Fibroblast of lung (primary cell): ENCODE results near the gene ITK. TPM values are rescaled to one million over a fixed set of nuclear protein-coding genes. Genes with fewer than 3 reads are reported as not detected.

ENCODE experiments used
- DNase-seq, 2 donors: peaks; one replicate each; pipeline versions ENCODE4 v3.0.0 to v3.0.0-alpha.2; 2010; ENCODE audit warnings: low read depth in 2 of 2
- H2AFZ ChIP-seq: 2 replicates; pipeline ENCODE4 v1.5.1; 2012; ENCODE audit warnings: low read length, control low read depth, inconsistent platforms
- H3K27ac ChIP-seq: 2 replicates; pipeline ENCODE4 v1.5.1; 2011; ENCODE audit warnings: low read length, control low read depth; ENCODE audit not compliant: insufficient read depth
- H3K27me3 ChIP-seq: 2 replicates; pipeline ENCODE4 v1.5.1; 2011; ENCODE audit warnings: mild to moderate bottlenecking, low read length; ENCODE audit not compliant: control insufficient read depth, insufficient read depth
- H3K36me3 ChIP-seq: 2 replicates; pipeline ENCODE4 v1.5.1; 2011; ENCODE audit warnings: low read length; ENCODE audit not compliant: control insufficient read depth, insufficient read depth
- H3K4me1 ChIP-seq: 2 replicates; pipeline ENCODE4 v1.5.1; 2011; ENCODE audit warnings: low read length; ENCODE audit not compliant: control insufficient read depth, insufficient read depth; ENCODE audit errors: extremely low read depth
- H3K4me2 ChIP-seq: 2 replicates; pipeline ENCODE4 v1.5.1; 2011; ENCODE audit warnings: low read length, control low read depth; ENCODE audit not compliant: insufficient read depth; ENCODE audit errors: extremely low read depth
- H3K4me3 ChIP-seq, 4 experiments: fragments of 200-600 bp in 1 of 4; sonication (generic) in 1 of 4; replicated peaks in 1 of 4; 2 replicates each; pipeline ENCODE4 v1.5.1; 2011 to 2016; ENCODE audit warnings: low read length in 4 of 4, low read depth in 3 of 4, mild to moderate bottlenecking in 3 of 4, control low read depth in 2 of 4, inconsistent platforms in 1 of 4, mixed read lengths in 1 of 4; ENCODE audit not compliant: insufficient read depth in 1 of 4; ENCODE audit errors: control extremely low read depth in 1 of 4
- H3K79me2 ChIP-seq: 2 replicates; pipeline ENCODE4 v1.5.1; 2012; ENCODE audit warnings: mild to moderate bottlenecking, low read length, inconsistent platforms; ENCODE audit not compliant: control insufficient read depth, insufficient read depth
- H3K9ac ChIP-seq: 2 replicates; pipeline ENCODE4 v1.5.1; 2011; ENCODE audit warnings: mild to moderate bottlenecking, low read length, control low read depth; ENCODE audit not compliant: insufficient read depth
- H3K9me3 ChIP-seq: 2 replicates; pipeline ENCODE4 v1.5.1; 2012; ENCODE audit warnings: low read depth, low read length; ENCODE audit not compliant: control insufficient read depth, insufficient read depth
- H4K20me1 ChIP-seq: 2 replicates; pipeline ENCODE4 v1.5.1; 2011; ENCODE audit warnings: low read length; ENCODE audit not compliant: control insufficient read depth, insufficient read depth; ENCODE audit errors: extremely low read depth
- EZH2 ChIP-seq: IDR thresholded peaks from 2 replicates; pipeline ENCODE4 v1.5.1; 2012; ENCODE audit warnings: low read length, control low read depth, mild to moderate bottlenecking; ENCODE audit errors: missing control alignments
- polyA plus RNA-seq, 2 donors: library from polyadenylated mRNA; depleted of rRNA in 1 of 2; stranded (reverse) in 1 of 2; unstranded in 1 of 2; fragments of >200 nt; gene quantifications; 2 replicates each; pipeline ENCODE4 v1.2.1, GENCODE V29; 2011 to 2012; ENCODE audit warnings: missing spikeins in 1 of 2
- total RNA-seq: library from RNA; depleted of rRNA; stranded (reverse); fragments of >200 nt; gene quantifications from 2 replicates; pipeline ENCODE4 v1.2.1, GENCODE V29; 2014
- TF ChIP-seq, protein P1 (sequence below), 2 donors: IDR thresholded peaks in 1 of 2; conservative IDR thresholded peaks in 1 of 2; 1 replicate in 1 of 2; 2 replicates in 1 of 2; pipeline ENCODE4 v1.5.1; 2011 to 2012; ENCODE audit warnings: low read length in 2 of 2, control low read depth in 1 of 2, inconsistent platforms in 1 of 2, low read depth in 1 of 2, mild to moderate bottlenecking in 1 of 2

The ITK gene
- total and polyA plus RNA-seq, 2 donors (not counting 1 experiment from before 2014, with no cell fraction given): 0.17 TPM; not detected in 1

- no peak for TF ChIP-seq EZH2
- TF ChIP-seq, protein P1, sequence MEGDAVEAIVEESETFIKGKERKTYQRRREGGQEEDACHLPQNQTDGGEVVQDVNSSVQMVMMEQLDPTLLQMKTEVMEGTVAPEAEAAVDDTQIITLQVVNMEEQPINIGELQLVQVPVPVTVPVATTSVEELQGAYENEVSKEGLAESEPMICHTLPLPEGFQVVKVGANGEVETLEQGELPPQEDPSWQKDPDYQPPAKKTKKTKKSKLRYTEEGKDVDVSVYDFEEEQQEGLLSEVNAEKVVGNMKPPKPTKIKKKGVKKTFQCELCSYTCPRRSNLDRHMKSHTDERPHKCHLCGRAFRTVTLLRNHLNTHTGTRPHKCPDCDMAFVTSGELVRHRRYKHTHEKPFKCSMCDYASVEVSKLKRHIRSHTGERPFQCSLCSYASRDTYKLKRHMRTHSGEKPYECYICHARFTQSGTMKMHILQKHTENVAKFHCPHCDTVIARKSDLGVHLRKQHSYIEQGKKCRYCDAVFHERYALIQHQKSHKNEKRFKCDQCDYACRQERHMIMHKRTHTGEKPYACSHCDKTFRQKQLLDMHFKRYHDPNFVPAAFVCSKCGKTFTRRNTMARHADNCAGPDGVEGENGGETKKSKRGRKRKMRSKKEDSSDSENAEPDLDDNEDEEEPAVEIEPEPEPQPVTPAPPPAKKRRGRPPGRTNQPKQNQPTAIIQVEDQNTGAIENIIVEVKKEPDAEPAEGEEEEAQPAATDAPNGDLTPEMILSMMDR (conservative IDR thresholded peaks at IDR 0.05 in 1 of 2, IDR thresholded peaks at IDR 0.05 in 1 of 2; ENCODE audit: low read depth in 1 of 2, low read length in 2 of 2): no peak
- H3K4me1 ChIP-seq: no peaks in the 10 kb centered on the region
- DNase-seq: peak in 1 of 2 donors; percentile 22
These were observed 99.1 kb downstream of the ITK start for GRCh38 chr5:157279605-157280239.

GRCh38 chr5:157280927-157281326 lies 100.3 kb downstream of the ITK start:
- Histone ChIP-seq H4K20me1 (no peaks in the 10 kb centered on the region), H3K9me3 (no peaks in the 10 kb centered on the region), H3K27ac (no peak overlapping the region), H3K9ac (no peak overlapping the region), H3K4me3 (no peak overlapping the region), H3K4me1 (no peaks in the 10 kb centered on the region), H3K36me3 (no peaks in the 10 kb centered on the region), H3K79me2 (no peaks in the 10 kb centered on the region), H3K4me2 (no peak overlapping the region), H3K27me3 (no peaks in the 10 kb centered on the region), H2AFZ (no peak overlapping the region)
- no peak for TF ChIP-seq EZH2
- TF ChIP-seq, protein P1 (conservative IDR thresholded peaks at IDR 0.05 in 1 of 2, IDR thresholded peaks at IDR 0.05 in 1 of 2; ENCODE audit: low read depth in 1 of 2, low read length in 2 of 2): no peak
- DNase-seq: peak; percentile 45 to 65

More at GRCh38 chr5:157279605-157280239, 99.1 kb downstream of the ITK start:
- Histone ChIP-seq H3K9ac (no peak overlapping the region), H3K27ac (no peak overlapping the region), H3K27me3 (no peaks in the 10 kb centered on the region), H3K9me3 (no peaks in the 10 kb centered on the region), H3K79me2 (no peaks in the 10 kb centered on the region), H3K4me3 (no peak overlapping the region), H3K4me2 (no peak overlapping the region), H3K36me3 (no peaks in the 10 kb centered on the region), H4K20me1 (no peaks in the 10 kb centered on the region), H2AFZ (no peak overlapping the region)

DNA sequence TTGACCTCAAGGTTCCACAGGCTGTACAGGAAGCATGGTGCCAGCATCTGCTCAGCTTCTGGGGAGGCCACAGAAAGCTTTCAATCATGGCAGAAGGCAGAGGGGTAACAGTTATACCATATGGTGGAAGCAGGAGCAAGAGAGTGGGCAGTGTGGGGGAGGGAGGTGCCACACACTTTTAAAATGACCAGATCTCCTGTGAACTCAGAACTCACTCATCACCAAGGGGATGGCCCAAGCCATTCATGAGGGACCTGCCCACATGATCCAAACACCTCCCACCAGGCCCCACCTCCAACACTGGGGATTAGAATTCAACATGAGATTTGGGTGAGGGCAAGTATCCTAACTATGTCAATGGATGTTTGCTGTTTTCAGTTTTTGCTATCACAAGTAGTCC lies 101.5 kb downstream of the ITK start:
- H4K20me1 ChIP-seq: no peaks in the 10 kb centered on the region
- H3K4me2 ChIP-seq: no peak overlapping the region
- H3K4me3 ChIP-seq: no peak overlapping the region
- no peak for DNase-seq
- H3K79me2 ChIP-seq: no peaks in the 10 kb centered on the region
- no peaks in the 10 kb centered on the region for H3K36me3 ChIP-seq
- TF ChIP-seq, protein P1 (conservative IDR thresholded peaks at IDR 0.05 in 1 of 2, IDR thresholded peaks at IDR 0.05 in 1 of 2; ENCODE audit: low read depth in 1 of 2, low read length in 2 of 2): no peak
- no peak for TF ChIP-seq EZH2
- no peak overlapping the region for H3K9ac ChIP-seq
- H3K27me3 ChIP-seq: no peaks in the 10 kb centered on the region
- H3K27ac ChIP-seq: no peak overlapping the region
- no peak overlapping the region for H2AFZ ChIP-seq
- H3K9me3 ChIP-seq: no peaks in the 10 kb centered on the region
- H3K4me1 ChIP-seq: no peaks in the 10 kb centered on the region
